ENCODE measurements around the gene HEYL. TPM values are rescaled to one million over a fixed set of nuclear protein-coding genes. Genes with fewer than 3 reads are reported as not detected.

The HEYL gene
- polyA plus RNA-seq, 1 of the 3 experiments (the other 2 are of a cell fraction) = not detected

DNA sequence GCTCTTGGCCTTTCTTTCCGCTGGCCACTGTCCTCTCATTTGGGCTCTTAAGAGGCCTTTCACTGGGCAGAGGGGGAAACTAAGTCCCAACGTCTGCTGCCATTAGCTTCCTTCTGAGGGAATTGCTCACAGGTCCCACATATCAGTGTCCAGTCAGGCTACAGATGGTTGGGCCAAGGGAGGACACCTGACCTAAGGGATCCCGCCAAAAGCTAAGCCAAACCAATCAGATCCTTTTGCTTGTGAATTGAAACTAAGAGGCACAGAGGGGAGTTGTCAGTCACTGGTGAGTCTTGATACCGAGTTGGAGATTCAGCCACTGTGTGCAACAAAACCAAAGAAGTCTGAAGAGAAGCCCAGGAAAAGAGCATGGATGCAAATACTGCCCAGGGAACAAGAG lies 38.2 kb upstream of the HEYL start:
- ChIA-PET POLR2A (no interaction called here), CTCF (interaction anchor here (0.8 to 10.1 kb wide), 4 partner anchors 15 to 24 kb away, joined by 3 to 71 read pairs (median 4); no protein-coding TSS in a partner anchor)
- no peaks in the 10 kb centered on the region for H3F3A ChIP-seq (replicated peaks; ENCODE audit: insufficient read depth)
- TF ChIP-seq TEAD4 (IDR thresholded peaks at IDR 0.05; ENCODE audit: borderline replicate concordance, insufficient read depth) = no peak
- TF ChIP-seq, protein P1, sequence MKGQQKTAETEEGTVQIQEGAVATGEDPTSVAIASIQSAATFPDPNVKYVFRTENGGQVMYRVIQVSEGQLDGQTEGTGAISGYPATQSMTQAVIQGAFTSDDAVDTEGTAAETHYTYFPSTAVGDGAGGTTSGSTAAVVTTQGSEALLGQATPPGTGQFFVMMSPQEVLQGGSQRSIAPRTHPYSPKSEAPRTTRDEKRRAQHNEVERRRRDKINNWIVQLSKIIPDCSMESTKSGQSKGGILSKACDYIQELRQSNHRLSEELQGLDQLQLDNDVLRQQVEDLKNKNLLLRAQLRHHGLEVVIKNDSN (IDR thresholded peaks at IDR 0.05; ENCODE audit: borderline replicate concordance, low read depth) = no peak
- TF ChIP-seq FOSL2 (IDR thresholded peaks at IDR 0.05; ENCODE audit: borderline replicate concordance, low read depth) = no peak
- TF ChIP-seq, protein P2, sequence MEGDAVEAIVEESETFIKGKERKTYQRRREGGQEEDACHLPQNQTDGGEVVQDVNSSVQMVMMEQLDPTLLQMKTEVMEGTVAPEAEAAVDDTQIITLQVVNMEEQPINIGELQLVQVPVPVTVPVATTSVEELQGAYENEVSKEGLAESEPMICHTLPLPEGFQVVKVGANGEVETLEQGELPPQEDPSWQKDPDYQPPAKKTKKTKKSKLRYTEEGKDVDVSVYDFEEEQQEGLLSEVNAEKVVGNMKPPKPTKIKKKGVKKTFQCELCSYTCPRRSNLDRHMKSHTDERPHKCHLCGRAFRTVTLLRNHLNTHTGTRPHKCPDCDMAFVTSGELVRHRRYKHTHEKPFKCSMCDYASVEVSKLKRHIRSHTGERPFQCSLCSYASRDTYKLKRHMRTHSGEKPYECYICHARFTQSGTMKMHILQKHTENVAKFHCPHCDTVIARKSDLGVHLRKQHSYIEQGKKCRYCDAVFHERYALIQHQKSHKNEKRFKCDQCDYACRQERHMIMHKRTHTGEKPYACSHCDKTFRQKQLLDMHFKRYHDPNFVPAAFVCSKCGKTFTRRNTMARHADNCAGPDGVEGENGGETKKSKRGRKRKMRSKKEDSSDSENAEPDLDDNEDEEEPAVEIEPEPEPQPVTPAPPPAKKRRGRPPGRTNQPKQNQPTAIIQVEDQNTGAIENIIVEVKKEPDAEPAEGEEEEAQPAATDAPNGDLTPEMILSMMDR (IDR thresholded peaks at IDR 0.05) = no peak
- no peak for TF ChIP-seq GABPA (IDR thresholded peaks at IDR 0.05; ENCODE audit: low read depth)
- no peak for TF ChIP-seq ELF1 (IDR thresholded peaks at IDR 0.05)
- no peak for TF ChIP-seq TAF1 (IDR thresholded peaks at IDR 0.05; ENCODE audit: borderline replicate concordance, low read depth, low read length)
- TF ChIP-seq, protein P3, sequence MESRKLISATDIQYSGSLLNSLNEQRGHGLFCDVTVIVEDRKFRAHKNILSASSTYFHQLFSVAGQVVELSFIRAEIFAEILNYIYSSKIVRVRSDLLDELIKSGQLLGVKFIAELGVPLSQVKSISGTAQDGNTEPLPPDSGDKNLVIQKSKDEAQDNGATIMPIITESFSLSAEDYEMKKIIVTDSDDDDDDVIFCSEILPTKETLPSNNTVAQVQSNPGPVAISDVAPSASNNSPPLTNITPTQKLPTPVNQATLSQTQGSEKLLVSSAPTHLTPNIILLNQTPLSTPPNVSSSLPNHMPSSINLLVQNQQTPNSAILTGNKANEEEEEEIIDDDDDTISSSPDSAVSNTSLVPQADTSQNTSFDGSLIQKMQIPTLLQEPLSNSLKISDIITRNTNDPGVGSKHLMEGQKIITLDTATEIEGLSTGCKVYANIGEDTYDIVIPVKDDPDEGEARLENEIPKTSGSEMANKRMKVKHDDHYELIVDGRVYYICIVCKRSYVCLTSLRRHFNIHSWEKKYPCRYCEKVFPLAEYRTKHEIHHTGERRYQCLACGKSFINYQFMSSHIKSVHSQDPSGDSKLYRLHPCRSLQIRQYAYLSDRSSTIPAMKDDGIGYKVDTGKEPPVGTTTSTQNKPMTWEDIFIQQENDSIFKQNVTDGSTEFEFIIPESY (IDR thresholded peaks at IDR 0.05; ENCODE audit: borderline replicate concordance, low read depth) = no peak
- no peak for TF ChIP-seq RAD21 (IDR thresholded peaks at IDR 0.05; ENCODE audit: low read length)
- TF ChIP-seq SMC3 (IDR thresholded peaks at IDR 0.05; ENCODE audit: low read depth, low read length) = no peak
- no peak for TF ChIP-seq RCOR1 (IDR thresholded peaks at IDR 0.05; ENCODE audit: low read length)
- no peak for TF ChIP-seq CHD2 (IDR thresholded peaks at IDR 0.05; ENCODE audit: low read length, partially characterized antibody)
- no peak overlapping the region for H3K4me3 ChIP-seq (ENCODE audit: low read depth in 2 of 2, low read length in 1 of 2)
- DNase-seq = no peak
- H3K36me3 ChIP-seq (replicated peaks in 1 of 2; ENCODE audit: control insufficient read depth in 1 of 2, insufficient read depth in 2 of 2, low read length in 1 of 2) = no peaks in the 10 kb centered on the region
- no peaks in the 10 kb centered on the region for H3K79me2 ChIP-seq (ENCODE audit: insufficient read depth)
- H3K4me2 ChIP-seq = no peak overlapping the region
- H3K4me1 ChIP-seq (ENCODE audit: control insufficient read depth in 1 of 2, insufficient read depth in 2 of 2, low read depth in 1 of 2, low read length in 1 of 2) = peaks cover 0 to 6% of the 10 kb centered on the region in 2 experiments; a peak in 1 of 4 replicates
- H2AFZ ChIP-seq (ENCODE audit: low read depth) = no peak overlapping the region
- H3K9ac ChIP-seq = no peak overlapping the region
- WGBS (ENCODE audit: low lambda C conversion rate) = 65% methylated on average over 4 of the region's 4 CpGs
- no peaks in the 10 kb centered on the region for H3K9me2 ChIP-seq
- H4K20me1 ChIP-seq (ENCODE audit: insufficient read depth) = no peaks in the 10 kb centered on the region
- H3K27ac ChIP-seq (ENCODE audit: low read depth in 2 of 2, low read length in 1 of 2) = no peak overlapping the region
- no peaks in the 10 kb centered on the region for H3K9me3 ChIP-seq
- H3K27me3 ChIP-seq (ENCODE audit: insufficient read depth) = peaks cover 11% of the 10 kb centered on the region; the same call in 1 of the 2 replicates

DNA sequence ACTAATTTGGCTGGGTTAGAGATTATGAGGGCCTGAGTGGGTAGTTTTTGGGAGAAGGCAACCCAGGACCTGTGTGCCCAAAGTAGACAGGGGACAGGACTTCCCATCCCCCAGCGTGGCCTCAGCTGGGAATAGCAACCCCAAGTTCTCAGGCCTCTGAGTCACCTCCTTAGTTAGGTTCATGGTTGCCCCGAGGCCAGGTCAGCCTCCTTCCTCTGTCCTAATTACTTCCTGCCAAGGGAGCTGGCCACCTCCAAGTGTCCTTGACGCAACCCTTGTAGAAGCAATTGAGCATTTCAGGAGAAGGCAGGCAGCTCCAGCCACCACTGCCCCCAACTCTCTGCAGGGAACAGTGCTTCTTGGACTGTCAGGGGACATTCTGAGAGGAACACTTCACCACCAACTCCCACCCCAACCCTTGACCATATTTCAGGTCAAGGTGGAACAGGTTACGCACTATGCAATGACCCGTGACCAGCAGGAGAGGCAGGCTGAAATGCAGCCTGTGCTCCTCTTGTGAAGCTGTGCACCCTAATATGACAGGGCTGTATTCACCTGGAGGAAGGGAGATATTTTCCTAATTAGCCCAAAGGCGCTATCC lies 37.6 kb upstream of the HEYL start:
- ChIA-PET POLR2A (no interaction called here), CTCF (interaction anchor here (1.0 to 10.1 kb wide), 4 partner anchors 15 to 24 kb away, joined by 3 to 71 read pairs (median 4); no protein-coding TSS in a partner anchor)

More for the DNA sequence above, 37.6 kb upstream of the HEYL start:
- Histone ChIP-seq H3K4me2 (no peak overlapping the region), H3F3A (replicated peaks; ENCODE audit: insufficient read depth) (no peaks in the 10 kb centered on the region), H3K36me3 (replicated peaks in 1 of 2; ENCODE audit: control insufficient read depth in 1 of 2, insufficient read depth in 2 of 2, low read length in 1 of 2) (no peaks in the 10 kb centered on the region), H3K79me2 (ENCODE audit: insufficient read depth) (no peaks in the 10 kb centered on the region), H4K20me1 (ENCODE audit: insufficient read depth) (no peaks in the 10 kb centered on the region), H3K4me3 (ENCODE audit: low read depth in 2 of 2, low read length in 1 of 2) (no peak overlapping the region), H3K27ac (ENCODE audit: low read depth in 2 of 2, low read length in 1 of 2) (no peak overlapping the region), H3K9me3 (no peaks in the 10 kb centered on the region), H2AFZ (ENCODE audit: low read depth) (no peak overlapping the region), H3K9me2 (no peaks in the 10 kb centered on the region), H3K4me1 (ENCODE audit: control insufficient read depth in 1 of 2, insufficient read depth in 2 of 2, low read depth in 1 of 2, low read length in 1 of 2) (peaks cover 0 to 11% of the 10 kb centered on the region in 2 experiments; a peak in 1 of 4 replicates), H3K9ac (no peak overlapping the region), H3K27me3 (ENCODE audit: insufficient read depth) (peaks cover 7% of the 10 kb centered on the region; the same call in 1 of the 2 replicates)
- no peak for DNase-seq
- TF ChIP-seq SMC3 (IDR thresholded peaks at IDR 0.05; ENCODE audit: low read depth, low read length) (no peak), FOXM1 (IDR thresholded peaks at IDR 0.05; ENCODE audit: low read depth) (no peak), SIN3A (IDR thresholded peaks at IDR 0.05; ENCODE audit: borderline replicate concordance, low read depth, low read length) (no peak)
- TF ChIP-seq, protein P4, sequence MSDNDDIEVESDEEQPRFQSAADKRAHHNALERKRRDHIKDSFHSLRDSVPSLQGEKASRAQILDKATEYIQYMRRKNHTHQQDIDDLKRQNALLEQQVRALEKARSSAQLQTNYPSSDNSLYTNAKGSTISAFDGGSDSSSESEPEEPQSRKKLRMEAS (IDR thresholded peaks at IDR 0.05; ENCODE audit: low read depth) = no peak
- 75% methylated on average over 5 of the region's 6 CpGs for WGBS (ENCODE audit: low lambda C conversion rate)

Measured in SK-N-SH (cell line).